H1 (cell line): ENCODE results near the gene VSIR. TPM values are rescaled to one million over a fixed set of nuclear protein-coding genes. Genes with fewer than 3 reads are reported as not detected.

Experiments
- CREB1 ChIP-seq: IDR thresholded peaks from 2 replicates; pipeline ENCODE4 v1.6.1; 2012; ENCODE audit warnings: inconsistent platforms
- JUN ChIP-seq: IDR thresholded peaks from 2 replicates; pipeline ENCODE4 v1.6.1; 2011; ENCODE audit warnings: low read depth, mild to moderate bottlenecking, improper control_type of control experiment, low read length
- KDM5A ChIP-seq: fragments of 200-600 bp; IDR thresholded peaks from 2 replicates; pipeline ENCODE4 v1.7.1; 2012; ENCODE audit warnings: mild to moderate bottlenecking, low read length, inconsistent platforms, mixed read lengths
- NANOG ChIP-seq: IDR thresholded peaks from 2 replicates; pipeline ENCODE4 v1.6.1; 2011; ENCODE audit warnings: low read length, low read depth, mild to moderate bottlenecking, inconsistent platforms; ENCODE audit not compliant: insufficient read depth, poor library complexity, severe bottlenecking
- RBBP5 ChIP-seq: IDR thresholded peaks from 2 replicates; pipeline ENCODE4 v1.7.1; 2012; ENCODE audit warnings: low read depth, mild to moderate bottlenecking, inconsistent platforms, low read length, moderate library complexity, borderline replicate concordance
- RFX5 ChIP-seq: IDR thresholded peaks from 2 replicates; pipeline ENCODE4 v1.6.1; 2011; ENCODE audit warnings: low read depth, low read length, improper control_type of control experiment, borderline replicate concordance
- SIN3A ChIP-seq, 2 experiments: IDR thresholded peaks in 1 of 2; conservative IDR thresholded peaks in 1 of 2; 2 replicates each; pipeline ENCODE4 v1.6.1; 2011 to 2012; ENCODE audit warnings: low read length in 2 of 2, improper control_type of control experiment in 1 of 2, low read depth in 1 of 2, mild to moderate bottlenecking in 1 of 2
- SIX5 ChIP-seq: IDR thresholded peaks from 2 replicates; pipeline ENCODE4 v1.6.1; 2011; ENCODE audit warnings: mild to moderate bottlenecking, low read depth, low read length
- SP2 ChIP-seq: IDR thresholded peaks from 2 replicates; pipeline ENCODE4 v1.6.1; 2012; ENCODE audit warnings: mild to moderate bottlenecking, low read length, inconsistent platforms
- polyA plus RNA-seq, 7 experiments: library from polyadenylated mRNA; depleted of rRNA in 3 of 7; stranded (reverse) in 5 of 7; unstranded in 2 of 7; fragments of >200 nt in 5 of 7; fragments of 200-250 nt in 2 of 7; gene quantifications; 1 replicate in 5 of 7; 2 replicates in 1 of 7; 4 replicates in 1 of 7; pipeline versions ENCODE4 v1.2.1 to v1.2.3, GENCODE V29; 2011 to 2013; ENCODE audit warnings: missing spikeins in 2 of 7, mixed read lengths in 2 of 7
- total RNA-seq: library from RNA; stranded (reverse); fragmentation: NEBNext Ultra II Directional; extraction: Animal tissue kit (Norgen Biotek cat#: 25700); gene quantifications from 2 replicates; pipeline ENCODE4 v1.2.1, GENCODE V29; 2021
- TF ChIP-seq, protein P1 (sequence below): fragments of 300-600 bp; sonication (generic); IDR thresholded peaks from 2 replicates; pipeline ENCODE4 v1.7.1; 2012; ENCODE audit warnings: low read length, moderate library complexity, mild to moderate bottlenecking, inconsistent platforms; ENCODE audit not compliant: insufficient replicate concordance
- TF ChIP-seq, protein P2 (sequence below): IDR thresholded peaks from 2 replicates; pipeline ENCODE4 v1.6.1; 2012; ENCODE audit warnings: inconsistent platforms

The VSIR gene
- total and polyA plus RNA-seq, 2 of the 8 experiments (the other 6 are each of a cell fraction or from before 2014, with no cell fraction given) = 0.33 TPM; not detected in 1

DNA sequence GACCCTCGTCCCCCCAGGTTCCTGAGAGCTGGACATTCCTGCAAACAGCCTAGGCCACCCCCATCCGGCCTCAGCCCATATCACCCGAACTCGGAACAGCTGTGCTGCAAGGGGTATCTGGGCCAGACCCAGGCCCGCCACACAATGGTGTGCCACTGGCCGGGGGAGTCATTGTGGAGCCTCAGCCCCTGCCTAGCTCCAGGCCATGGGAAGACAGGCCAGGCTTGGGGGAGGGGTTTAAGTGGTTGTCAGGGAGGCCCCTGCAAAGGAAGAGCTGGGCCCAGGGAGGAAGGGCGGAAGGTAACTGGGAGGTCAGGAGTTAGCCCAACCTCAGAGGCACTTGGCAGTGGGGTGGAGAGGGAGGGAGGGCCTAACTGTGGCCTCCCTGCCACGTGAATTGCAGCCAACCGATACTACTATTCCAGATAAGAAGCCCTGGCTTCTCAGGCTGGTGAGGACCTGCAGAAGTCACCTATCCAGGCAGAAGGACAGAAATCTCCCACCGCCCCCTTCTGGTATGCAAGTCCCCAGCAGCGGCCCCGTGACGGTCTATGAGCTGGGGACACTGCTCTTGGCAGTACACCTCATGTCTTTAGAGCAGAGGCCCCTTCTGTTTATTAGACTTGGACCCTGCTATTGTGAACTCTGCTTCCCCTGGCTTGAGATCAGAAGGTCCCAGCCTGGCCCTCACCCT lies 26.8 kb downstream of the VSIR start (continued):
- TF ChIP-seq, protein P1, sequence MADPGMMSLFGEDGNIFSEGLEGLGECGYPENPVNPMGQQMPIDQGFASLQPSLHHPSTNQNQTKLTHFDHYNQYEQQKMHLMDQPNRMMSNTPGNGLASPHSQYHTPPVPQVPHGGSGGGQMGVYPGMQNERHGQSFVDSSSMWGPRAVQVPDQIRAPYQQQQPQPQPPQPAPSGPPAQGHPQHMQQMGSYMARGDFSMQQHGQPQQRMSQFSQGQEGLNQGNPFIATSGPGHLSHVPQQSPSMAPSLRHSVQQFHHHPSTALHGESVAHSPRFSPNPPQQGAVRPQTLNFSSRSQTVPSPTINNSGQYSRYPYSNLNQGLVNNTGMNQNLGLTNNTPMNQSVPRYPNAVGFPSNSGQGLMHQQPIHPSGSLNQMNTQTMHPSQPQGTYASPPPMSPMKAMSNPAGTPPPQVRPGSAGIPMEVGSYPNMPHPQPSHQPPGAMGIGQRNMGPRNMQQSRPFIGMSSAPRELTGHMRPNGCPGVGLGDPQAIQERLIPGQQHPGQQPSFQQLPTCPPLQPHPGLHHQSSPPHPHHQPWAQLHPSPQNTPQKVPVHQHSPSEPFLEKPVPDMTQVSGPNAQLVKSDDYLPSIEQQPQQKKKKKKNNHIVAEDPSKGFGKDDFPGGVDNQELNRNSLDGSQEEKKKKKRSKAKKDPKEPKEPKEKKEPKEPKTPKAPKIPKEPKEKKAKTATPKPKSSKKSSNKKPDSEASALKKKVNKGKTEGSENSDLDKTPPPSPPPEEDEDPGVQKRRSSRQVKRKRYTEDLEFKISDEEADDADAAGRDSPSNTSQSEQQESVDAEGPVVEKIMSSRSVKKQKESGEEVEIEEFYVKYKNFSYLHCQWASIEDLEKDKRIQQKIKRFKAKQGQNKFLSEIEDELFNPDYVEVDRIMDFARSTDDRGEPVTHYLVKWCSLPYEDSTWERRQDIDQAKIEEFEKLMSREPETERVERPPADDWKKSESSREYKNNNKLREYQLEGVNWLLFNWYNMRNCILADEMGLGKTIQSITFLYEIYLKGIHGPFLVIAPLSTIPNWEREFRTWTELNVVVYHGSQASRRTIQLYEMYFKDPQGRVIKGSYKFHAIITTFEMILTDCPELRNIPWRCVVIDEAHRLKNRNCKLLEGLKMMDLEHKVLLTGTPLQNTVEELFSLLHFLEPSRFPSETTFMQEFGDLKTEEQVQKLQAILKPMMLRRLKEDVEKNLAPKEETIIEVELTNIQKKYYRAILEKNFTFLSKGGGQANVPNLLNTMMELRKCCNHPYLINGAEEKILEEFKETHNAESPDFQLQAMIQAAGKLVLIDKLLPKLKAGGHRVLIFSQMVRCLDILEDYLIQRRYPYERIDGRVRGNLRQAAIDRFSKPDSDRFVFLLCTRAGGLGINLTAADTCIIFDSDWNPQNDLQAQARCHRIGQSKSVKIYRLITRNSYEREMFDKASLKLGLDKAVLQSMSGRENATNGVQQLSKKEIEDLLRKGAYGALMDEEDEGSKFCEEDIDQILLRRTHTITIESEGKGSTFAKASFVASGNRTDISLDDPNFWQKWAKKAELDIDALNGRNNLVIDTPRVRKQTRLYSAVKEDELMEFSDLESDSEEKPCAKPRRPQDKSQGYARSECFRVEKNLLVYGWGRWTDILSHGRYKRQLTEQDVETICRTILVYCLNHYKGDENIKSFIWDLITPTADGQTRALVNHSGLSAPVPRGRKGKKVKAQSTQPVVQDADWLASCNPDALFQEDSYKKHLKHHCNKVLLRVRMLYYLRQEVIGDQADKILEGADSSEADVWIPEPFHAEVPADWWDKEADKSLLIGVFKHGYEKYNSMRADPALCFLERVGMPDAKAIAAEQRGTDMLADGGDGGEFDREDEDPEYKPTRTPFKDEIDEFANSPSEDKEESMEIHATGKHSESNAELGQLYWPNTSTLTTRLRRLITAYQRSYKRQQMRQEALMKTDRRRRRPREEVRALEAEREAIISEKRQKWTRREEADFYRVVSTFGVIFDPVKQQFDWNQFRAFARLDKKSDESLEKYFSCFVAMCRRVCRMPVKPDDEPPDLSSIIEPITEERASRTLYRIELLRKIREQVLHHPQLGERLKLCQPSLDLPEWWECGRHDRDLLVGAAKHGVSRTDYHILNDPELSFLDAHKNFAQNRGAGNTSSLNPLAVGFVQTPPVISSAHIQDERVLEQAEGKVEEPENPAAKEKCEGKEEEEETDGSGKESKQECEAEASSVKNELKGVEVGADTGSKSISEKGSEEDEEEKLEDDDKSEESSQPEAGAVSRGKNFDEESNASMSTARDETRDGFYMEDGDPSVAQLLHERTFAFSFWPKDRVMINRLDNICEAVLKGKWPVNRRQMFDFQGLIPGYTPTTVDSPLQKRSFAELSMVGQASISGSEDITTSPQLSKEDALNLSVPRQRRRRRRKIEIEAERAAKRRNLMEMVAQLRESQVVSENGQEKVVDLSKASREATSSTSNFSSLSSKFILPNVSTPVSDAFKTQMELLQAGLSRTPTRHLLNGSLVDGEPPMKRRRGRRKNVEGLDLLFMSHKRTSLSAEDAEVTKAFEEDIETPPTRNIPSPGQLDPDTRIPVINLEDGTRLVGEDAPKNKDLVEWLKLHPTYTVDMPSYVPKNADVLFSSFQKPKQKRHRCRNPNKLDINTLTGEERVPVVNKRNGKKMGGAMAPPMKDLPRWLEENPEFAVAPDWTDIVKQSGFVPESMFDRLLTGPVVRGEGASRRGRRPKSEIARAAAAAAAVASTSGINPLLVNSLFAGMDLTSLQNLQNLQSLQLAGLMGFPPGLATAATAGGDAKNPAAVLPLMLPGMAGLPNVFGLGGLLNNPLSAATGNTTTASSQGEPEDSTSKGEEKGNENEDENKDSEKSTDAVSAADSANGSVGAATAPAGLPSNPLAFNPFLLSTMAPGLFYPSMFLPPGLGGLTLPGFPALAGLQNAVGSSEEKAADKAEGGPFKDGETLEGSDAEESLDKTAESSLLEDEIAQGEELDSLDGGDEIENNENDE = no peak
- TF ChIP-seq SIX5 (no peak), CREB1 (no peak), RFX5 (no peak), SP2 (no peak), JUN (no peak), NANOG (no peak), KDM5A (no peak), SIN3A (conservative IDR thresholded peaks at IDR 0.05 in 1 of 2, IDR thresholded peaks at IDR 0.05 in 1 of 2; ENCODE audit: low read depth in 1 of 2, low read length in 2 of 2) (no peak), RBBP5 (no peak)
- TF ChIP-seq, protein P2, sequence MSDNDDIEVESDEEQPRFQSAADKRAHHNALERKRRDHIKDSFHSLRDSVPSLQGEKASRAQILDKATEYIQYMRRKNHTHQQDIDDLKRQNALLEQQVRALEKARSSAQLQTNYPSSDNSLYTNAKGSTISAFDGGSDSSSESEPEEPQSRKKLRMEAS = no peak
